Inflammatory macrophage treated with lipopolysaccharide for 4 hours (primary cell): ENCODE measurements around the gene TMEM117.
A peak's percentile ranks its signal among the peaks of the same experiment; 100 is the strongest.
"Not testable (repeated sequence)": the region's sequence is repeated elsewhere in the genome, so short reads cannot be mapped to it uniquely, and the experiment has no call there.

Source experiments
- DNase-seq: peaks from one replicate; pipeline ENCODE4 v3.0.0-alpha.2; 2020

Gene TMEM117

DNA sequence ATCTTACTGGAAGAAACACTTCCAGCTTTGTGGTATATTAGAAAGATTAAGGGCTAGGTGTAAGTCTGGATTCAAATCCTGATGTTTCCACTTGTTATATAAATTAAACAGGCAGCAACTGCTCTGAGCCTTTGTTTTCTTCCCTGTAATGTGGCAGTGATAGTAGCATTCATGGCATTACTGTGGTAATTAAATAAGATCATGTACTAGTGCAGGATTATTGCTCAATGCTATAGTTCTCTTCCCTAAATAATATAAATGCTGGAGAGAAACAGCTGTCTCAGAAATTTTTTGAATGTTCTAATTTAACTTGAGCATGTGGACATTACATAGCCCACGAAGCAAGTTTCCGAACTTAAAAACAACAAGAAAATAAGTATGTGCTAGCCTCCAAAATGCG is 5.4 kb downstream of the TMEM117 start:
- no peak for DNase-seq

DNA sequence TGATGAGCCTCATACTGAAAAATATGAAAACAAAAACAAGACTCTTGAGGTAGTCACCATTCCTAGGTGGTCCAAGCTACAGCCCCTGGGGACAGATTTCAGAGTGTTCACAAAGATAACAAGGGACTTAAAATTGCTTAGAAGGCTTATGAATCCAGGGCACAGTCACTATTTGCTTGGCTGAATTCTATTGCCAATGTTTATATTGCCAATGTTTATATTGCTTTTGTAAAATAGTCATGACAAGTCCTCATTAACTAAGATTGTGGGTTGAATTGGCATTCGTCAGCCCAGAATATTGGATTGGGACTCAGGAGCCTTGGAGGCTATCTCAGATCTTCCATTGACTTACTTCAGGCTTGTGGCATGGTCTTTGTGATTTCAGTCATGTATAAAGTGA is 6.4 kb downstream of the TMEM117 start:
- DNase-seq, result no peak

DNA sequence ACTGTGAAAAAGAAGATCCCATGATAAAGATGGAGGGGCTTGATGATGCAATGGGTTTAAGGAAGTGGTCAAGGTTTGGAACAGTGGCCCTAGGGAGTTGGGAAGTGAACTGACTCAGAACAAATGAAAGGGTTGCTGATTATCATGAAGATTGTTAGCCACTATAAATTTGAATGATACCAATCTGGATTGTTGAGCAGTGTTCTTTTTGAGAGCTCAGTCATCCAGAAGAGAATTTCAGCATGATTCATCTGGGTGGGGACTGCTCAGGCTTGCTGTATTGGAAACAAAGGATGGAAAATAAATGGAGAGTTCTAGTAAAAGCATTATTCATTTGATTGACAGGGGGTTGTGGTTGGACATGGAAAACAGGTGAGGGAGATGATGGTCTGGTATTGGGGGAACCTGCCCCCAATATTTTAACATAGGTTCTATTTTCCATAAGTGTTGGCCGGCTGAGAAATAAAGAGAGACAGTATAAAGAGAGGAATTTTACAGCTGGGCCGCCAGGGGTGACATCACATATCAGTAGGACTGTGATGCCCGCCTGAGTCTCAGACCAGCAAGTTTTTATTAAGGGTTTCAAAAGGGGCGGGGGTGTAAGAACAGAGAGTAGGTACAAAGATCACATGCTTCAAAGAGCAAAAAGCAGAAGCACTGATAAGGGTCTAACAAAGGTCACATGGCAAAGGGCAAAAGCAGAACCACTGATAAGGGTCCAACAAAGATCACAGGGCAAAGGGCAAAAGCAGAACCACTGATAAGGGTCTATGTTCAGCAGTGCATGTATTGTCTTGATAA is 11.7 kb downstream of the TMEM117 start:
- not testable (repeated sequence) for DNase-seq

GRCh38 chr12:43848226-43848507 is 12.3 kb downstream of the TMEM117 start:
- DNase-seq, result no peak

GRCh38 chr12:43848786-43849185 is 12.9 kb downstream of the TMEM117 start:
- DNase-seq, result no peak

DNA sequence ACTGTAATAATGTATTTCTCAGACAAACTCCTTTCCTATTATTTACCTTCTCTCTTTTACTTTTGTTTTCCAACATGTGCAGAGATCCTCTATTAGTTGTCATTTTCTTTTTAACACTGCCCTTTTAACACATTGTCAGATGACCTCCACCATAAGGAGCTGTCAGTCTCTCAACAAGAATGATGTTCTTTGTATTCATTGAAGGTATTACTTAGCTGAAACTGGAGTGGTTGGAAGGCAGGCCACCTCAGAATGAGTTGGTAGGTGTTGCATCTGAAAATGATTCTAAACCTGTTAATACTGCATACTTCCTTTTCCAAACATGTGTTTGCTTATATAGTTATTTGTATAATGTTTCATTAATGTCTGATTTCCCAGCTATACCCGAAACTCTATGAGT is 16.9 kb downstream of the TMEM117 start:
- DNase-seq, result no peak

GRCh38 chr12:43856972-43857371 is 21.1 kb downstream of the TMEM117 start:
- no peak for DNase-seq

GRCh38 chr12:43858096-43858495 is 22.2 kb downstream of the TMEM117 start:
- DNase-seq, result no peak

DNA sequence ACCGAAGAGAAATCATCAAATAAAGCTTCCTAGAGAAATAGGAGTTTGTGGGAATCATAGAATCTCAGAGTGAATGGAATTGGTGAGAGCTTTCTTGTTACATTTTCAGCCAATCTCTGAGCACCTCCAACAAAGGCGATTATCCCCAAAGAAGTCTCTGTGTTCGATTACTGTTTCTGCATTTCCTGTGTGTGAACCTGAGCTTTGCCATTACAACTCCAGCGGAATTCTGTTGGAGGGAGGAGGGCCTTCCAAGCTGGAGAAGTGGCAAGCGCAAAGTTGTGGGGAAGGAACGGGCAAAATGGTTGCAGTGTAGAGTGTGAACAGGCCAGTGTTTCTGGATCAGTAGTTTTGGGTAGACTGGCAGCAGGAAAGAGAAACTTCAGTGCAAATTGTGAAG is 23.1 kb downstream of the TMEM117 start:
- no peak for DNase-seq

GRCh38 chr12:43861015-43861839 is 25.3 kb downstream of the TMEM117 start:
- no peak for DNase-seq

DNA sequence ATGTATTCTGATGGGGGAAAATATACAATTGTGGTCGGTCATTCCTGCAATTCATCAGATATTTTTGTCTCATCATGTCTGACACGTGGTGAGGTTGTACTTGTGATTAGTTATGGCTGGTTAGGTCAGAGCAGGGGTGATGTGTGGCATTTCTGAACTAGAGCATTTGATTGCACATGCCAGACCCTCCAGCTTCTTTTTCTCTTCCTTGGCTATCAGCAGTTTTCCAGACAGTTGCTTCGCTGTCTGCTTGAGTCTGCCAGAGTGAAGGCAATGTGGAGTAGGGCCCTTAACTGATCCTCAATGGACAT is 25.9 kb downstream of the TMEM117 start:
- no peak for DNase-seq

GRCh38 chr12:43863770-43864366 is 28.0 kb downstream of the TMEM117 start:
- no peak for DNase-seq

GRCh38 chr12:43864557-43864956 is 28.7 kb downstream of the TMEM117 start:
- not testable (repeated sequence) for DNase-seq

DNA sequence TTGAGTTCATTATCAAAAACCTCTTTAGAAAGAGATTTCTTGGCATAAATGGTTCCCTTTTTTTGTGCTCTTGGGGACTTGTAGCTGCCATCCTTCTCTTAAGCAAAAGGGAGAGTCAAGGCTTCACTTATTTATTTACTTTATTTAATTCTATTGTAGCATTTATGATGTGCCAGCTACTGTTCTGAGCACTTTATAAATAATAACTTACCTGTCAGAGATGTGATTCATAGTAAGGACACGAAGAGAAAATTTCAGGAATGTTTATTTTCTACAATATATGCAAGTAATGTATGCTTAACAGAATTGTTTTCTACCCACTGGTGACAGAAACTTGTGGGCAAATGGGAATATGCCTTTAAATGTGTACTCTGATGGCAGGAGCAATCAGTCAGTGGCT is 33.3 kb downstream of the TMEM117 start:
- DNase-seq, result no peak

GRCh38 chr12:43869765-43870164 is 33.9 kb downstream of the TMEM117 start:
- DNase-seq, result not testable (repeated sequence)

- not testable (repeated sequence) for DNase-seq
These were observed 35.4 kb downstream of the TMEM117 start for GRCh38 chr12:43871258-43871657.

DNA sequence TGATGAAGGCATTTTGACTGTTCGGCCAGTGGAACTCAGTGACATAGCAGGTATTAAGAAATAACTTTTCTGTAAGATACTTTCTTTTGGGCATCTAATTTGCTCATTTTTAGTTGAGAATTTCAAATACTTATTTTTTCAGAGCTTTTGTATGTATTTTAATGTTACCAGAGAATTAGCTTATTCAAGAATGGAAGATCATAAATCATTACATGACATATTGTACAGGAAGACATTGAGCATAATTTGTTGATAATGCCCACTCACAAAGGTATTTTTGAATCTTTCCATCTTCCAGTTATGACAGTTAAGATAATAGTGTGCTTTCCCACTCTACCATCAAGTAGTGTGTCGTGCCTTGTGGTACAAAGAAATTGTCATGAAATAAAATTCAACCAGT is 36.5 kb downstream of the TMEM117 start:
- no peak for DNase-seq

GRCh38 chr12:43878050-43878449 is 42.2 kb downstream of the TMEM117 start:
- DNase-seq, result no peak

DNA sequence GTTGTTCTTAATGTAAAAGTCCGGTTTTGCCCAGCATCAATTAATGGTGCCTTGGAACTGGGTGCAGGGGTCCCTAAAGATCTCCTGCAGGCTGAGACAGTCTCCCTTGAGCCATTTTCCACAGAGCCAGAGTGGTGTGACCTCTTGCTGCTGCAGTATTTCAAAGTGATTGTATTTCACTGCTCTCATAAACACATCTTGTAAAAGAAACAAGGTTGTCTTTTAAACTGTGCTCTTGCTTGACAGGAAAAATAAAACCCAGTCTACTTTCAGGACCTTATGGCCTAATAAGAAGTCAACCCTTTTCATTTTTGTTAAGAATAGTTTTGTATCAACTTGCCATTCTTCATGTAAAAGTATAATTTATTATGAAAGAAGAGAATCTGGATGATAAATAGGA is 44.7 kb downstream of the TMEM117 start:
- DNase-seq, result no peak

DNA sequence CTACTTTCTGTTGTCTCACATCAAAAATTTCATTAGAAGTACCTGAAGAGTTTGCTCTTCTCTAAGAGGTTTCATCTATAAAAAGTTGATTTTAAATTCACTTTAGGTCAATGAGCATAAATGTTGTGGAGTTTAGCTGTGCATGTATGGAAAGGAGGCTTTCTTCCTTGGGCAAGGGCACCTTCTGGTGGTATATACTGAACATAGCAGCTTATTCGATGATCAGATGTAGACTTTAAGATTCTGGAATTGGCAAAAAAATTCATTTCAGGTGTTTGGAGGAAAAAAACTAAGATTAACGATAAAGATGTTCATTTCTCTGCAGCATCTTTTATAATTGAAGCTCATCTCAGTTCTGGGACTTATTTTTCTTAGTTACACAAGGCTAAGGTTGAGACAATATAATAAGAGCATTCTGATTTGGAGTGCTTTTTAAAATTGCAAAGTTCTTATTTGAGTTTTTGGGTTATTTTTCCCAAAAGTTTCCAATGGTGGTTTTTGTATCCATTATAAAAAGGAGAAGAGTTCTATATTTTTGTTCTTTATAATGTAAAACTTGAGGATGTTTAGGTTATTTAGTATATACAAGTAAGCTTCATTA is 46.8 kb downstream of the TMEM117 start:
- peak; percentile 56 for DNase-seq

DNA sequence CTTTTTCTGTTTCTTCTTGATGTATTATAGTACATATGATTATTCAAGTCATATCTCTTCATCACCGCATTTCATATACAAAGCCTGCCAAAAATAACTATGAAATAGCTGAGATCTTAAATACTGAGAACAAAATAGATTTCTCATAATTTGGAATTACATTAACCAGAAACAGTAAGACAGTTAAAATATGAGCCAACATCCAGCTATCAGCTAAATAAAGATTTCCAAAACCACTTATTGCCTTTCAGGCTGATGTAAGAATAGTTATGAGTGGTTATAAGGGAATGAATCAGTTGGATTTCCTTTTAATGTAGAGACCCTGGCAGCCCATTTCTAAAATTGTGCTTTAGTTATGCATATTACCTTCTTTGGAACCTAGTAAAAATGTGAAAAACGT is 47.4 kb downstream of the TMEM117 start:
- DNase-seq, result no peak

DNA sequence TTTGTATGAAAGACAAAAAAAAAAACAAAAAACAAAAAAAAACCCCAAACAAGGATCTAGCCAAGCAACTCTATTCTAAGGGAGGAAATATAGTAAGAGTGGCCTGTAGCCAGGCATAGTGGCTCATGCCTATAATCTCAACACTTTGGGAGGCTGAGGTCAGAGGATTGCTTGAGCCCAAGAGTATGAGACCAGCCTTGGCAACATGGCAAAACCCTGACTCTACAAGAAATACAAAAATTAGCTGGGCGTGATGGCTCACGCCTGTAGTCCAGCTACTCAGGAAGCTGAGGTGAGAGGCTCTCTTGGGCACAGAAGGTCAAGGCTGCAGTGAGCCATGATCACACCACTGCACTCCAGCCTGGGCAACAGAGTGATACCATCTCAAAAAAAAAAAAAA is 47.9 kb downstream of the TMEM117 start:
- DNase-seq, result no peak

DNA sequence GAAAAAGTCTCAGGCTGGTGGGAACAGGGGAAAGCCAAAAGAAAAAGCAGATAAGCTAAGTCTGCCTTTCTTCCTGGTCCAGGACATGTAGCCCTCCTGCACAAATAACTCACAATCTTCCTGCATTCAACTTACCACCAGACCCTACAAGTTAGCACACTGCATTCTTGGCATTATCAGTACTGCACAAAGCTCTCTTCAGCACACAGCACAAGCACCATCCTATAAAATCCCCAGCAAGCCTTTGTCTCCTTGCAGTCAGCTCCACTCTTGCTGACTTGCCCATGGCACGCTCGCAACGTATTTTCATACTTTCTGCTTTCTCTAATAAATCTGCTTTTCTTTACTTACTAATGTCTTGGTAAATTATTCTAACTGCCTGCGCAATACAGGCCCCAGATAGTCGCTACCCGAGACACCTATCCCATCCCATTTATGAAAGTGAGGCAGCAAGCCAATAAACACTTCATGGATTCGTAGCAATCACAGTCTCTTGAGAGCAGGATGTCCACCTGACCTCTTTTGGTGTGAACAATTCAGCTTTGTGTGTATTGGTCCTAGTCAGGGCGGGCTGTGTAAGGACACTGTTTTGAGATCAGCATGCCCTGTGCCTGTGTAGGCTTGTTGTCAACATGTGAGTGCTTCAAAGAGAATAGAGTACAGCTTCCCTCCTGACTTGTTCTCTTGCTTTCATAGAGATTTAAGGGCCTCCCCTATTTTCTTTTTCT is 49.0 kb downstream of the TMEM117 start:
- no peak for DNase-seq
